Hepatocyte (in vitro differentiated cells): ENCODE data around the gene CNTNAP2. TPM values are rescaled to one million over a fixed set of nuclear protein-coding genes. Genes with fewer than 3 reads are reported as not detected.
A peak's percentile ranks its signal among the peaks of the same experiment; 100 is the strongest.

Source experiments
- DNase-seq: peaks from one replicate; pipeline ENCODE4 v3.0.0-alpha.2; 2016; ENCODE audit warnings: low spot score
- H2AFZ ChIP-seq: fragments of 200-600 bp; sonication (generic); 2 replicates; pipeline ENCODE4 v1.6.0; 2016; ENCODE audit warnings: antibody characterized with exemption, mild to moderate bottlenecking
- H3K27ac ChIP-seq: fragments of 200-600 bp; sonication (generic); 2 replicates; pipeline ENCODE4 v1.5.1; 2016; ENCODE audit warnings: mild to moderate bottlenecking
- H3K27me3 ChIP-seq: fragments of 200-600 bp; sonication (generic); 2 replicates; pipeline ENCODE4 v1.6.1; 2016
- H3K36me3 ChIP-seq: fragments of 200-600 bp; sonication (generic); replicated peaks from 2 replicates; pipeline ENCODE4 v1.5.1; 2016; ENCODE audit warnings: low read depth; ENCODE audit not compliant: insufficient read depth
- H3K4me1 ChIP-seq: fragments of 200-600 bp; sonication (generic); 2 replicates; pipeline ENCODE4 v1.5.1; 2016; ENCODE audit warnings: mild to moderate bottlenecking, moderate library complexity; ENCODE audit not compliant: insufficient read depth
- H3K4me2 ChIP-seq: fragments of 200-600 bp; sonication (generic); 2 replicates; pipeline ENCODE4 v1.6.0; 2016
- H3K4me3 ChIP-seq: fragments of 200-600 bp; sonication (generic); 2 replicates; pipeline ENCODE4 v1.5.1; 2016; ENCODE audit warnings: mild to moderate bottlenecking
- H3K79me2 ChIP-seq: fragments of 200-600 bp; sonication (generic); 2 replicates; pipeline ENCODE4 v1.6.0; 2017; ENCODE audit warnings: mild to moderate bottlenecking
- H3K9me2 ChIP-seq: fragments of 200-600 bp; sonication (generic); replicated peaks from 2 replicates; pipeline ENCODE4 v1.6.0; 2017; ENCODE audit warnings: mild to moderate bottlenecking; ENCODE audit not compliant: insufficient read depth
- H3K9me3 ChIP-seq: fragments of 200-600 bp; sonication (generic); 2 replicates; pipeline ENCODE4 v1.5.1; 2016; ENCODE audit warnings: low read depth, mild to moderate bottlenecking
- H4K20me1 ChIP-seq: fragments of 200-600 bp; sonication (generic); 2 replicates; pipeline ENCODE4 v1.6.0; 2016; ENCODE audit warnings: mild to moderate bottlenecking; ENCODE audit not compliant: insufficient read depth, poor library complexity, severe bottlenecking
- EZH2 ChIP-seq: fragments of 200-600 bp; sonication (generic); IDR thresholded peaks from 2 replicates; pipeline ENCODE4 v1.6.1; 2016; ENCODE audit warnings: antibody characterized with exemption, mild to moderate bottlenecking, borderline replicate concordance
- EZH2phosphoT487 ChIP-seq: fragments of 200-600 bp; sonication (generic); IDR thresholded peaks from one replicate; pipeline ENCODE4 v1.6.1; 2018; ENCODE audit warnings: antibody characterized with exemption, mild to moderate bottlenecking, low read depth, moderate library complexity; ENCODE audit not compliant: unreplicated experiment, severe bottlenecking
- WGBS: methylation state at CpG from one replicate; pipeline ENCODE4 v1.1.6; 2016; ENCODE audit warnings: low lambda C conversion rate; ENCODE audit errors: missing lambda C conversion rate; 5-methylcytosine and 5-hydroxymethylcytosine counted together
- polyA plus RNA-seq: library from polyadenylated mRNA; unstranded; fragments of >200 nt; fragmentation: Nextera tagmentation; extraction: Ambion mirVana; gene quantifications from 2 replicates; pipeline ENCODE4 v1.2.1, GENCODE V29; 2016
- total RNA-seq: library from RNA; depleted of rRNA; stranded (reverse); fragments of >200 nt; gene quantifications from 2 replicates; pipeline ENCODE4 v1.2.3, GENCODE V29; 2014
- TF ChIP-seq, protein P1 (sequence below): fragments of 200-600 bp; sonication (generic); IDR thresholded peaks from 2 replicates; pipeline ENCODE4 v1.5.1; 2016; ENCODE audit warnings: antibody characterized with exemption, mild to moderate bottlenecking; ENCODE audit not compliant: poor library complexity

CNTNAP2 gene
- total and polyA plus RNA-seq, 2 experiments from 2014 or later = 7.5 to 14.7 TPM

GRCh38 chr7:146096994-146097393 is 19.6 kb upstream of the CNTNAP2 start:
- H4K20me1 ChIP-seq = no peaks in the 10 kb centered on the region
- TF ChIP-seq EZH2phosphoT487 (no peak), EZH2 (no peak)
- TF ChIP-seq, protein P1, sequence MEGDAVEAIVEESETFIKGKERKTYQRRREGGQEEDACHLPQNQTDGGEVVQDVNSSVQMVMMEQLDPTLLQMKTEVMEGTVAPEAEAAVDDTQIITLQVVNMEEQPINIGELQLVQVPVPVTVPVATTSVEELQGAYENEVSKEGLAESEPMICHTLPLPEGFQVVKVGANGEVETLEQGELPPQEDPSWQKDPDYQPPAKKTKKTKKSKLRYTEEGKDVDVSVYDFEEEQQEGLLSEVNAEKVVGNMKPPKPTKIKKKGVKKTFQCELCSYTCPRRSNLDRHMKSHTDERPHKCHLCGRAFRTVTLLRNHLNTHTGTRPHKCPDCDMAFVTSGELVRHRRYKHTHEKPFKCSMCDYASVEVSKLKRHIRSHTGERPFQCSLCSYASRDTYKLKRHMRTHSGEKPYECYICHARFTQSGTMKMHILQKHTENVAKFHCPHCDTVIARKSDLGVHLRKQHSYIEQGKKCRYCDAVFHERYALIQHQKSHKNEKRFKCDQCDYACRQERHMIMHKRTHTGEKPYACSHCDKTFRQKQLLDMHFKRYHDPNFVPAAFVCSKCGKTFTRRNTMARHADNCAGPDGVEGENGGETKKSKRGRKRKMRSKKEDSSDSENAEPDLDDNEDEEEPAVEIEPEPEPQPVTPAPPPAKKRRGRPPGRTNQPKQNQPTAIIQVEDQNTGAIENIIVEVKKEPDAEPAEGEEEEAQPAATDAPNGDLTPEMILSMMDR = no peak
- WGBS = 48% methylated on average over 5 of the region's 5 CpGs

GRCh38 chr7:146106319-146106718 is 10.3 kb upstream of the CNTNAP2 start:
- WGBS = 46% methylated on average over 3 of the region's 3 CpGs

More at GRCh38 chr7:146096994-146097393, 19.6 kb upstream of the CNTNAP2 start:
- H3K9me2 ChIP-seq = no peaks in the 10 kb centered on the region
- H3K27me3 ChIP-seq = peaks cover 6% of the 10 kb centered on the region
- H3K4me1 ChIP-seq = no peaks in the 10 kb centered on the region
- H3K79me2 ChIP-seq = no peaks in the 10 kb centered on the region
- H3K36me3 ChIP-seq = no peaks in the 10 kb centered on the region
- H3K4me3 ChIP-seq = no peak overlapping the region
- no peak overlapping the region for H2AFZ ChIP-seq
- no peaks in the 10 kb centered on the region for H3K9me3 ChIP-seq
- no peak overlapping the region for H3K4me2 ChIP-seq
- H3K27ac ChIP-seq = no peak overlapping the region
- no peak for DNase-seq

GRCh38 chr7:146112755-146113154 is 3.8 kb upstream of the CNTNAP2 start:
- H3K36me3 ChIP-seq = no peaks in the 10 kb centered on the region
- no peak for DNase-seq
- H3K4me2 ChIP-seq = no peak overlapping the region
- H3K27ac ChIP-seq = no peak overlapping the region
- H3K79me2 ChIP-seq = no peaks in the 10 kb centered on the region
- H3K27me3 ChIP-seq = peaks cover 13% of the 10 kb centered on the region
- no peaks in the 10 kb centered on the region for H3K9me2 ChIP-seq
- H4K20me1 ChIP-seq = no peaks in the 10 kb centered on the region
- peaks cover 4% of the 10 kb centered on the region for H3K4me1 ChIP-seq
- TF ChIP-seq EZH2 = no peak
- no peak for TF ChIP-seq EZH2phosphoT487
- TF ChIP-seq, protein P1 = no peak
- no peak overlapping the region for H2AFZ ChIP-seq
- H3K4me3 ChIP-seq = no peak overlapping the region
- WGBS = 63% methylated on average over 1 of the region's 1 CpG
- no peaks in the 10 kb centered on the region for H3K9me3 ChIP-seq

More at GRCh38 chr7:146106319-146106718, 10.3 kb upstream of the CNTNAP2 start:
- Histone ChIP-seq H3K4me3 (no peak overlapping the region), H3K36me3 (no peaks in the 10 kb centered on the region), H4K20me1 (no peaks in the 10 kb centered on the region), H3K9me3 (no peaks in the 10 kb centered on the region), H3K27me3 (no peaks in the 10 kb centered on the region), H3K4me2 (no peak overlapping the region), H3K9me2 (no peaks in the 10 kb centered on the region), H3K4me1 (no peaks in the 10 kb centered on the region), H3K27ac (no peak overlapping the region), H2AFZ (no peak overlapping the region), H3K79me2 (no peaks in the 10 kb centered on the region)
- TF ChIP-seq EZH2 = no peak
- DNase-seq = no peak

GRCh38 chr7:146115548-146115850 is 1.1 kb upstream of the CNTNAP2 start:
- H3K36me3 ChIP-seq = no peaks in the 10 kb centered on the region
- no peaks in the 10 kb centered on the region for H3K9me3 ChIP-seq
- peak overlapping the region; percentile 87 for H3K4me2 ChIP-seq
- no peak overlapping the region for H3K4me3 ChIP-seq
- no peak for DNase-seq
- no peaks in the 10 kb centered on the region for H4K20me1 ChIP-seq
- no peak overlapping the region for H3K27ac ChIP-seq
- TF ChIP-seq EZH2 (no peak), EZH2phosphoT487 (no peak)
- TF ChIP-seq, protein P1 = no peak
- peaks cover 31% of the 10 kb centered on the region for H3K27me3 ChIP-seq
- peaks cover 4% of the 10 kb centered on the region for H3K4me1 ChIP-seq
- H3K9me2 ChIP-seq = no peaks in the 10 kb centered on the region
- WGBS = 15% methylated on average over 15 of the region's 15 CpGs
- no peak overlapping the region for H2AFZ ChIP-seq
- no peaks in the 10 kb centered on the region for H3K79me2 ChIP-seq
